DOHH2 (cell line): ENCODE measurements around the gene USP8.
"Not testable (repeated sequence)": the region's sequence is repeated elsewhere in the genome, so short reads cannot be mapped to it uniquely, and the experiment has no call there.

ENCODE experiments used
- H3F3A ChIP-seq: fragments of 200-600 bp; sonication (generic), shearing (Covaris generic); 2 replicates; pipeline ENCODE4 v1.6.0; 2016; ENCODE audit warnings: antibody characterized with exemption, mild to moderate bottlenecking; ENCODE audit not compliant: control insufficient read depth, insufficient read depth
- H3K27ac ChIP-seq: fragments of 200-600 bp; sonication (generic); 2 replicates; pipeline ENCODE4 v1.5.1; 2014; ENCODE audit warnings: low read depth, mild to moderate bottlenecking, low read length, moderate library complexity
- H3K27me3 ChIP-seq: fragments of 200-600 bp; sonication (generic); 2 replicates; pipeline ENCODE4 v1.6.1; 2014; ENCODE audit warnings: mild to moderate bottlenecking, low read length, mixed read lengths; ENCODE audit not compliant: control insufficient read depth
- H3K36me3 ChIP-seq: fragments of 200-600 bp; sonication (generic); 2 replicates; pipeline ENCODE4 v1.6.1; 2014; ENCODE audit warnings: mild to moderate bottlenecking, low read length, moderate library complexity, mixed read lengths; ENCODE audit not compliant: control insufficient read depth
- H3K4me1 ChIP-seq: fragments of 200-600 bp; sonication (generic); 2 replicates; pipeline ENCODE4 v1.6.1; 2014; ENCODE audit warnings: mild to moderate bottlenecking, low read length, mixed read lengths; ENCODE audit not compliant: control insufficient read depth
- H3K4me2 ChIP-seq: fragments of 200-600 bp; sonication (generic); 2 replicates; pipeline ENCODE4 v1.6.0; 2014; ENCODE audit warnings: mild to moderate bottlenecking, low read length, moderate library complexity
- H3K4me3 ChIP-seq: fragments of 200-600 bp; sonication (generic); 2 replicates; pipeline ENCODE4 v1.5.1; 2014; ENCODE audit warnings: mild to moderate bottlenecking, low read length, mixed read lengths
- H3K79me2 ChIP-seq: fragments of 200-600 bp; sonication (generic); 2 replicates; pipeline ENCODE4 v1.6.1; 2014; ENCODE audit warnings: mild to moderate bottlenecking, low read length, mixed read lengths; ENCODE audit not compliant: control insufficient read depth
- H3K9me2 ChIP-seq: fragments of 200-600 bp; sonication (generic); replicated peaks from 2 replicates; pipeline ENCODE4 v1.6.1; 2014; ENCODE audit warnings: mild to moderate bottlenecking, low read length, mixed read lengths; ENCODE audit not compliant: control insufficient read depth
- H3K9me3 ChIP-seq: fragments of 200-600 bp; sonication (generic); 2 replicates; pipeline ENCODE4 v1.6.1; 2014; ENCODE audit warnings: antibody characterized with exemption, low read length, mixed read lengths; ENCODE audit not compliant: control insufficient read depth, insufficient read depth
- H4K20me1 ChIP-seq: fragments of 200-600 bp; sonication (generic); 2 replicates; pipeline ENCODE4 v1.6.0; 2014; ENCODE audit warnings: low read depth, mild to moderate bottlenecking, antibody characterized with exemption, low read length, moderate library complexity; ENCODE audit not compliant: control insufficient read depth, insufficient read depth
- CTCF ChIP-seq: fragments of 200-600 bp; sonication (generic); IDR thresholded peaks from one replicate; pipeline ENCODE4 v1.5.1; 2014; ENCODE audit warnings: antibody characterized with exemption, mild to moderate bottlenecking, low read depth, low read length; ENCODE audit not compliant: poor library complexity, severe bottlenecking
- EZH2phosphoT487 ChIP-seq: fragments of 200-600 bp; sonication (generic); IDR thresholded peaks from 2 replicates; pipeline ENCODE4 v1.6.1; 2017; ENCODE audit warnings: borderline replicate concordance, mild to moderate bottlenecking, antibody characterized with exemption, low read length, moderate library complexity, mixed read lengths

Gene USP8

GRCh38 chr15:50501815-50502214 is 77.6 kb downstream of the USP8 start:
- no peaks in the 10 kb centered on the region for H3K27me3 ChIP-seq
- no peak overlapping the region for H3K4me3 ChIP-seq
- H3K27ac ChIP-seq: no peak overlapping the region
- no peaks in the 10 kb centered on the region for H3K79me2 ChIP-seq
- no peak overlapping the region for H3K4me2 ChIP-seq
- peaks cover 6% of the 10 kb centered on the region for H3K4me1 ChIP-seq
- TF ChIP-seq EZH2phosphoT487 (no peak), CTCF (no peak)
- no peaks in the 10 kb centered on the region for H3K9me3 ChIP-seq
- no peaks in the 10 kb centered on the region for H4K20me1 ChIP-seq
- peaks cover 37% of the 10 kb centered on the region for H3K36me3 ChIP-seq
- H3K9me2 ChIP-seq: no peaks in the 10 kb centered on the region
- H3F3A ChIP-seq: no peaks in the 10 kb centered on the region

- Histone ChIP-seq H3K4me1 (peaks cover 6% of the 10 kb centered on the region), H3K27ac (no peak overlapping the region), H3K36me3 (peaks cover 28% of the 10 kb centered on the region), H3K4me3 (no peak overlapping the region), H3K4me2 (no peak overlapping the region), H3K27me3 (no peaks in the 10 kb centered on the region), H3F3A (no peaks in the 10 kb centered on the region), H3K79me2 (no peaks in the 10 kb centered on the region), H4K20me1 (no peaks in the 10 kb centered on the region), H3K9me2 (no peaks in the 10 kb centered on the region), H3K9me3 (no peaks in the 10 kb centered on the region)
- no peak for TF ChIP-seq CTCF
- no peak for TF ChIP-seq EZH2phosphoT487
These were observed 78.9 kb downstream of the USP8 start for GRCh38 chr15:50503144-50503543.

GRCh38 chr15:50505656-50506055 is 81.5 kb downstream of the USP8 start:
- H3K27ac ChIP-seq: not testable (repeated sequence)

GRCh38 chr15:50506121-50506520 is 81.9 kb downstream of the USP8 start:
- H3K79me2 ChIP-seq: no peaks in the 10 kb centered on the region
- no peaks in the 10 kb centered on the region for H3K4me1 ChIP-seq
- TF ChIP-seq EZH2phosphoT487: no peak
- H4K20me1 ChIP-seq: no peaks in the 10 kb centered on the region
- no peaks in the 10 kb centered on the region for H3K9me2 ChIP-seq
- no peaks in the 10 kb centered on the region for H3F3A ChIP-seq
- H3K27ac ChIP-seq: no peak overlapping the region
- H3K27me3 ChIP-seq: no peaks in the 10 kb centered on the region
- no peak overlapping the region for H3K4me3 ChIP-seq
- no peaks in the 10 kb centered on the region for H3K9me3 ChIP-seq
- H3K4me2 ChIP-seq: no peak overlapping the region
- H3K36me3 ChIP-seq: peaks cover 4% of the 10 kb centered on the region; the same call in 1 of the 2 replicates

More at GRCh38 chr15:50505656-50506055, 81.5 kb downstream of the USP8 start:
- H3K9me2 ChIP-seq, H3K27me3 ChIP-seq, H3K79me2 ChIP-seq, H4K20me1 ChIP-seq, H3F3A ChIP-seq, H3K4me1 ChIP-seq, H3K4me2 ChIP-seq, H3K4me3 ChIP-seq, H3K9me3 ChIP-seq, H3K36me3 ChIP-seq: not testable (repeated sequence)
